Renal pelvis (tissue), 4 donors: ENCODE data around the gene SYT17. TPM values are rescaled to one million over a fixed set of nuclear protein-coding genes. Genes with fewer than 3 reads are reported as not detected.

Experiments
- DNase-seq: peaks from one replicate; pipeline ENCODE4 v3.0.0-alpha.2; 2013
- polyA plus RNA-seq, 3 donors: library from polyadenylated mRNA; unstranded; fragments of 120-200 nt; gene quantifications; one replicate each; pipeline ENCODE4 v1.2.1, GENCODE V29; 2013; ENCODE audit not compliant: insufficient read length in 3 of 3

Gene SYT17
- polyA plus RNA-seq, 3 donors: 10.2 to 13.6 (median 11.2) TPM

DNA sequence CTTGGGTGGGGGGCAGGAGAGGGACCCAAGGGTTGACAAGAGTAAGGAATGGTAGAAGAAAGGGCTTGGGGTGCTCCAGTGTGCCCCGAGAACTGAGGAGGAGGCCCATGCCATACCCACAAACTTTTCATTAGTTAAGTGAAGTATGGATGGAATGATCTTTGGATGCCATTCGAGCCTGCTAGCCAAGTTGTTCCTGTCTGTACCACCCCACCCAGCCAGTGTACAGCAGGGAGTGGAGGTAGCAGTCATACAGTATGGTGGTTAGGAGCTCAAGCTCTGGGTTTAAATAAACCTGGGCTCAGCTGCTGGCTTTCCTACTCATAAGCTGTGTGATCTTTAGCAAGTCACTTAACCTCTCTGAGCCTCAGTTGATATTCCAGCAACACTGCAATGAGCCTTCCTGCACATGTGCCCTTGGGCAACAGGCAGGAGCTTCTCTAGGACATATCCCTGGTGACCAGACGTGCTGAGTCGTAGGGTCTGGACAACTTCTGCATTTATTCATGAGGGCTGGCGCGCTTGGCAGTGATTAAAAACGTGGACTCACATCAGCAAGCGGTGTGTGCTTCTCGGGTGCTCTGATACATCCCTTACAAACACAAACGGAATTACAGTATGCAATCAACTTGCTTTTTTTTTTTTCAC is 31.4 kb upstream of the SYT17 start:
- no peak for DNase-seq

GRCh38 chr16:19137201-19138128 is 30.6 kb upstream of the SYT17 start:
- DNase-seq: no peak

DNA sequence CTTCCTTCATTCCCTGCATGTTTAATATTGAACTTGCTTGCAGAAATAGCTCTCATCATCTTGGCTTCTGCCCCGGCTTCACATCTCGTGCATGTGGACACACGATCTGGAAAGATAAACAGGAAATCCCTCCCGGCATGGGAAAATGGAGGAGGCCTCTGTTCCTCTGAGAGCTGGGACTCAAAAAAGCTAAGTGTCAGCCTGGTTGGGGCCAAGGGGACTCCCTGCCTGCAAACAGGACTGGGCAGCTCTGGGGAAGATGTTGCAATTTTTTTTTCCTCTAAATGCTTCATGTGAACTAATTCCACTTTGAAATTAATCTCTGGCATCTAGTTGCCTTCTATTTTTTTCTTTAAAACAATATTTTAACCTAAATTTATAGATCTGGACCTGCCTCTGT is 29.4 kb upstream of the SYT17 start:
- peak; percentile 72 for DNase-seq

GRCh38 chr16:19139436-19140091 is 28.5 kb upstream of the SYT17 start:
- no peak for DNase-seq

- DNase-seq: no peak
Observed at GRCh38 chr16:19140396-19140795, 27.6 kb upstream of the SYT17 start.

GRCh38 chr16:19142939-19143598 is 25.0 kb upstream of the SYT17 start:
- DNase-seq: no peak

DNA sequence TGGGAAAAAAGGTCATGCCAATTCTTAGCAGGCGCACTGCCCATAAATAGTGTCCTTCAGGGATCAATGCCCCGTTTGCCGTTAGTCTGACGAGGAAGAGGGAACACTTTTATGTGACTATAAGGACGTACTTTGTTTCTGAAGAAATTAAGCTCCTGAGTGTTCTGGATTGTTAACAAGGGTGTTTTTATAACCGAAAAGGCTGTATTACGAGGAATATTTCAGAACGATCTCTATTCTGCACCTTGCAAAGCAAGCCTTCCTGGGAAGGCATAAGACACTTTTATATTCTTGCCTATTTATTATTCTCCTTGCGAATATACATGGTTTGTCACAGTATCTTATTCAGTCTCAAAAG is 24.5 kb upstream of the SYT17 start:
- DNase-seq: no peak

- DNase-seq: no peak
Observed at GRCh38 chr16:19145010-19145409, 23.0 kb upstream of the SYT17 start.

GRCh38 chr16:19147126-19147525 is 20.9 kb upstream of the SYT17 start:
- no peak for DNase-seq

GRCh38 chr16:19147627-19148026 is 20.4 kb upstream of the SYT17 start:
- DNase-seq: no peak

- DNase-seq: no peak
Observed at GRCh38 chr16:19148189-19148588, 19.9 kb upstream of the SYT17 start.

DNA sequence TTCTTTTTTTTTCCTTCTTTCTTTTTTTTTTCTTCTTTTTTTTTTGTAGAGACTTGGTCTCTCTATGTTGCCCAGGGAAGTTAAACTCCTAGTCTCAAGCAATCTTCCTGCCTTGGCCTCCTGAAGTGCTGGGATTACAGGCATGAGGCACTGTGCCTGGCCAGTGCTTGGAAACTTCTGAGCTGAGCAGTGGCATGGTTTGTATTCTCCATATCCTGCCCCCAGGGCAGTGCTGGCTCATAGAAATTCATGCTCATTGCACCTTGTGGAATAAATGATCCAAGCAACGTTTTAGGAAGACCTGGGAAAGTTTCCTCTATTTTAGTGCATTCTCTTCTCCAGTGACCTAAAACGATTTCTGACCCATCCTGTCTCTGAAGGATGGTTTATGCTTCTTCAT is 16.7 kb upstream of the SYT17 start:
- no peak for DNase-seq

DNA sequence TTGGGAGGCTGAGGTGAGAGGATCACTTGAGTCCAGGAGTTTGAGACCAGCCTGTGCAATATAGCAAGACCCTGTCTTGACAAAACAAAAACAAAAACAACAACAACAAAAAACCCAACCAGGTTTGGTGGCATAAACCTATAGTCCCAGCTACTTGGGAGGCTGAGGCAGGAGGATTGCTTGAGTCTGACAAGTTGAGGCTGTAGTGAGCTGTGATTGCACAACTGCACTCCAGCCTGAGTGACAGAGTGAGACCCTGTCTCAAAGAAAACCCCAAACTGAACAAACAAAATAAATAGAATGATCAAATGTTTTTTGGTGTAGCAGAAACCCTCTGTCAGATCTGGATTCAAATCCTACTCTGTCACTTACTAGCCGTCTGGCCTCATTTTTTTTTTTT is 16.0 kb upstream of the SYT17 start:
- DNase-seq: no peak

DNA sequence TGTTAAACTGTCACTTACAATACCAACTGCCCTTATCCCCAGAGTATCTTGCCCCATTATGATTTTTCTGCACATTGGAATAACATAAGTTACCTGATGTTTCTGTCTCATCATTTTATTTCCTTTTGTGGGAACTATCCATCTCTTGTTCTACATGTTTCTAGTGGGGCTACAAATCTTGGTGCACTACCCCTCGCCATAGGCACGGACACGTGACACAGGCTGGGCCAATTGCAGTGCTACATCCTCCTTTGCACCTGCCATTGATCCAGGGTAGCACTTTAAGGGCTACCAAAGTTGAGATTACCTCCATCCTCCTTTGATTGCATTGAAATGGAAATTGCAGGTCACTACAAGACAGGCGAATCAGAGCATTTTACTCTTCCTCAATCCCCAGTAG is 14.2 kb upstream of the SYT17 start:
- DNase-seq: no peak

DNA sequence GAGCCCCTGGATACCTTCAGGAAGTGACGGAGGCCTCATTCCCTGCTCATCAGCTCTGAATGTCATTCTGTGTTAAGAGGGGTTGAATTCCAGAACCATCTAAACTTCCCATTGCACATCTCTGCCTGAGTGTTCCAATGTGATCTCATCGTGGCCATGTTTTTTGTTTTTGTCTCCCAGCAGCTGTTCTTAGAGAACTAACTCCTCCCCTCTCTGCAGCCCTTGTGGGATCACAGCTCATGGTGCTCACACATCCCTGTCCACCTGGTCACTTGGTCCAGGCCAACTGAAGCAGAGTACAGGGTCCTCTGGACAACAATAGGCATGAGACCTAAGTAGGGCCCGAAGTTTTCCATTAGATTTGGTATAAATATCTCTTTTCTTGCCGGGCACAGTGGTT is 6.0 kb upstream of the SYT17 start:
- no peak for DNase-seq

GRCh38 chr16:19163215-19163614 is 4.8 kb upstream of the SYT17 start:
- no peak for DNase-seq

GRCh38 chr16:19164285-19164684 is 3.8 kb upstream of the SYT17 start:
- DNase-seq: no peak

DNA sequence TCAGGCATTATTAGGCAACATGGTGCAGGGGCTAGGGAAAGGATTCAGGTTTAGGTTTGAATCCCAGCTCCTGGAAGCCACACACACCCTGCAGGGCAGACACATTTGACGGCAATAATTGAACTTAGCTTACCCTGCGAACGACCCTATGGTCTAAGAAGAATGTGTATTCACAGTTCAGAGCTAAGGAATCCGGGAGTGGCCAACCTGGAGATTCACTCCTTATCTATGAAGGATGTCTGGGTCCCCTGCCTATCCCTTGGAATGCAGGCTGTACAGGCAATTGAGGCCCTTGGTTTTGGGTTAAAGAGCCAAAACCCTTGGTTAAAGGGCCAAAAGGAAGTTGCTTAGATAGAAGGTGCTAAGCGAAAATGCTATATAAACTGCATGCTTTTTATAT is 2.9 kb upstream of the SYT17 start:
- DNase-seq: no peak

DNA sequence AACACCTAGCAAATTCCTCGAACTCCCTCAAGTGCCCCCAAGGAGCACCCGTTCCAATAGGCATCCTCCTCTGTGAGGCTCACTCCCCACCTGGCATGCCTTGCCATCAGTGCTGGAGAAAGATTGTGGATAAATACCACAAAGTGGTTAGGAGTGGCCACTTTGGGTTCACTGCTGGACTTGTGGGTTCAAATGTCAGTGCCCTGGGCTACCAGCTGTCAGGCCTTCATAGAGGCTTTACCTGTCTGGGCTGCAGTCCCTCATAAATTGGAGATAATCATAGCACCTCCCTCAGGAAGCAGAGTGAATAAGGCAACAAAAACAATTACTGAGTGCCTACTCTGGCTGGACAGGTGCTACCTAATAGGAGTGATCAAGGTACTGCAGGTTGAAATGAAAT is 1.5 kb upstream of the SYT17 start:
- DNase-seq: no peak

DNA sequence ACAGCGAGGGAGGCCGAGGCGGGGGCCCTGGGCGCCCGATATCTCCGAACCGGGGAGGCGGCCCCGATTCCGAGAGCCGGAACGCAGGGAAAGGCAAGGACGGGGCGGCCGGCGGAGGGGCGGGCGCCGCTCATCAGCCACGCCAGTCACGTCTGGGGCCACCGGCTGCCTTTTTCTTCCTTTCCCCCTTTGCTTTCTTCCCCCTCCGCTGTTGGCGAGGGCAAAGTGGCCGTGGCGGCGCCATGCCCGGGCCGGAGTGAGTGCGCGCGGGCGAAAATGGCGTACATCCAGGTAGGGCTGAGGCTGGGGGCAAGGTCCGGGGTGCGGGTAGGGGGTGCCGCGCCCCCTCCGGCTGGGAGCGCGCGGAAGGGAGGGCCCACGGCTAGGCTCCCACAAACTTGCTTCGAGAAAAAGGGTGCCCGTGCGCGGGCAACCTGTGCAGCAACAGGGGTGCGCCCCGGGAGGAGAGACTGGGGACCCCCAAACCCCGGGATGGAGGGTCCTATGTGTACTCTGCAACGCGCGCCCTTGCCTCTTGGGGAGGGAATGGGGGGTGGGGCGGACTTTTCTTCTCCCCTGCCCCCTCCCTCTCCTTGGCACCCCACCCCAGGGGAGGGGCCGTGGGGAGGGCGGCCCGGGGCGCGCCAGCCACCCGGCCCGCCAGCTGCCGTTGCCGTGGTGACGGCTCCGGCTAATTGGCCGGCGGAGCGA is 486 bp downstream of the SYT17 start:
- peak; percentile 33 for DNase-seq

DNA sequence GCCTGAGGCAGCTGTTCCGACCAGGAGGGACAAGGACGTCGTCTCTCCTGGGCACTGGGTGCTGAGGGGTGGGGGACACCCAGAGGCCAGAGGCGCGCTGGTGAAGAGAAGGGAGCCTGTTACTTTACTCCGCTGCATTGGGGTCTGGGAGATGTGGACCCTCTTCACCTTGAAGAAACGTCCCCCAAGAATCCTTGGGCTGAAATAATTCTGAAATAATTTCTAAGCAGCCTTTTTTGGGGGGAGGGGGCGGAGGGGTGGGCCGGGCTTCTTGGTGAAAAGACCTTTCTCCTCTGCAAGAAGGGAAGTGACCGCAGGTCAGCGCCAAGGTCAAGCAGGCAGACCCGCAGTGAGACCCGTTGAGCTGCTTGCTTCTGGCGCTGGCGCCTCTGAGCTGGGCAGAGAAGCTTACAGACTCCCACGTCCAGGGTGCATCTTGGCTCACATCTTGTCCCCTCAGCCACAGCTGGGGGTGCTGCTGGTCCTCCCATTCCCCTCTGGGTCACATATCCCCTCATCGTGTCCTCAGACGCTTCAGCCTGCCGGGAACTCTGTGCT is 1.1 kb downstream of the SYT17 start:
- DNase-seq: no peak
